HG03175 (cell line): ENCODE measurements around the gene HES4.
"Not testable (repeated sequence)": the region's sequence is repeated elsewhere in the genome, so short reads cannot be mapped to it uniquely, and the experiment has no call there.

Experiments used
- ATAC-seq: cut with Tn5 transposase; IDR thresholded peaks from one replicate; pipeline ENCODE4 v1.9.1; 2021; ENCODE audit warnings: mild to moderate bottlenecking, moderate library complexity; ENCODE audit not compliant: unreplicated experiment

Gene HES4

DNA sequence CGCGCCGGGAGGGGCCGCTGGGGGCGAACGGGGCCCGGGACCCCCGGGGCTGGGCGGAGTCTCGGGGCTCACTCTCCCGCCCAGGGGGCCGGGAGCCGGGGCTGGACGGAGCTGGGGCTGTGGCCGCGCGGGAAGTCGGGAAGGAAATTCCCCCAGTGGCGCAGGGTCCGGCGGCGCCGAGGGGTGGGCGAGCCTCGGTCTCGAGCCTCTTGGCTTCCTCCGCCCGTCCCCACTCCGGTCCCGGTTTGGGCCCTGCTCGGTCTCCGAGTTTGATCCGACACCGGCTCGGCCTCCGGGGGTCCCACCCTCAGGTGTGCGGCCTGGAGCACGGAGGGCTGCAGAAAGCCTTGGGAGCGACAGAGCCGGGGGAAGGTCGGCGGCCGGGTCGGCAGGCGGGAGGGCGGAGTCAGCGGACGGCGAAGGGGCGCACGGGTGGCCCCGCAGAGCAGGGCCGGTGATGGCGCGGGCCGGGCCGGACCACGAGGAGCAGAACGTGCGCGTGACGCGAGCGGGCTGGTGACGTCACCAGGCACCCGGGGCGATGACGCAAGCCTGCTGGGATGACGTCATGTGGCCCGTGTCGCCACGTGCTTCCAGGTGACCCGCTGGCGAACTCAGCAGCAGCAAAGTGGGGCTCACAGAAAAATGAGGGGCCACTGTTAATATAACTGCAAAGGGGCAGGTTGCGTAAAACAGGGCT is 610 bp upstream of the HES4 start:
- ATAC-seq, result no peak

DNA sequence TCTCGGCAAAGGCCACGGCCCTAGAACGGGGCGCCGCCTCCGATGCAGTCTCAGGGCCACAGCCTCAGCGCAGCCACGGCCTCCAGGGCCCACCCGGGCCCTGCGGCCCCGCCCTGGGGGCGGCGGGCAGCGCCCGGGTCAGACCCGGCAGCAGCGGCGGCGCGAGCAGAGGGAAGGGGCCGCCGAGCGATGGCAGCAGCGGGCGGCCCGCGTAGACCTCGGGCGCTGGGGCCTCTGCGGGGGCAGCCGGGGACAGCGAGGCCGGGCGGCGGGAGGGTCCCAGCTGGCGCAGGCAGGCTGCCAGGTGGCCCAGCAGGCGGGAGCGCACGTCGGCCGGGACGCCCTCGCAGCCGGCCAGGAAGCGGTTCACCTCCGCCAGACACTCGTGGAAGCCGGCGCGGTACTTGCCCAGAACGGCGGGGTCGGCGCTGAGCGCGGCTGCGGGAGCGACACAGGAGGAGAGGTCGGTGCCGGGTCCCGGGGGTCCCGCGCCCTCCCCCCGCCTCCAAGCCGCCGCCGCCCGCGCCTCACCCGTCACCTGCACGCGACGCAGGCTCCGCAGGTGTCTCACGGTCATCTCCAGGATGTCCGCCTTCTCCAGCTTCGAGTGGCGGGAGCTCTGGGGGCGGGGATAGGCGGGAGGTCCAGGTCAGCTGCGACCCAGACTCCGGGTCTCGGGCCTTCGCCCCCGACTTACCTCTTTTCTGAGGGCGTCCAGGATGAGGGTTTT is 737 bp downstream of the HES4 start:
- no peak for ATAC-seq

DNA sequence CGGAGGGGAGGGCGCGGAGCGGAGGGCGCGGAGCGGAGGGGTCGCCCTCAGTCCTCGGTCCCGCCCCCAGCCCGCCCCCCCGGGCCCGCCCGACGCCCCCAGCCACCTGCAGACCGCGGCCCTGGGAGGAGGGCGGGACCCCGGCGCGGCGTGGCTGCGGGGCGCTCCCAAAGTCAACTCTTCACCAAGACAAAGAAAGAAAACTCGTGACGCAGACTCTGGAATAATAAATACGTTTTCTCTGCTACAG is 1.2 kb downstream of the HES4 start:
- no peak for ATAC-seq

DNA sequence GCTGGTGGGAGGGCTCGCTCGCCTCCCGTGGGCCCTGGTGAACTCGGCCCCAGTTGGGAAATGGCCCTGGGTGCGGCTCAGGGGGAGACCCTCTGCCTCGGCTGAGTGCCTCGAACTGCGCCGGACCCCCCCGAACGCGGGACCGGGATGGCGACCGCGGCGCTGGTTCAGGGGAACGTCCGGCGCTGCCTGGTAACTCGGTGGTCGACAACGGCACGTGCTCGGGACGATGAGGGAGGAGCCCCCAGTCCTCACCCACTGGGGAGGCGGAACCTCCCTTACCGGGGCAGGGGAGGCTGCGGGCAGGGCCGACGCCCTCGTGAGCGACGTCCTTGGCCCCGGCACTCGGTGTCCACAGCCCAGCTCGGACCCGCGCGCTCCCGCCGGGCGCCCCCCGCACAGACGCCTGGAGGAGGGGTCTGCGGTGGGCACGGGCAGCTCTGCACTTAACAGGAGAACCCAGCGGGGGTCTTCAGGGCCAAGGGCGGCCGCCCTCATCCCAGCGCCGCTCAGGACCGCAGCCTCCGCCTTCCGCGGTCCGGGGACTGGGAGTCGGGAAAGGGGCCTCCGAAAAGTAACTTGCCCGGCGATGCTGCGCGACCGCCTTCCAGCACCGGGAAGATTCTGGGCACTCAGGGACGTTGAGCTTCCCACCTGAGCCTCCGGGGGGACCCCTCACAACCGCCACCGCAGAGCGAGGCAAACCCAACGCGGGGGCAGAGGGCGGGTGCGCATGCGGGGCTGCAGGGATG is 1.7 kb downstream of the HES4 start:
- no peak for ATAC-seq

DNA sequence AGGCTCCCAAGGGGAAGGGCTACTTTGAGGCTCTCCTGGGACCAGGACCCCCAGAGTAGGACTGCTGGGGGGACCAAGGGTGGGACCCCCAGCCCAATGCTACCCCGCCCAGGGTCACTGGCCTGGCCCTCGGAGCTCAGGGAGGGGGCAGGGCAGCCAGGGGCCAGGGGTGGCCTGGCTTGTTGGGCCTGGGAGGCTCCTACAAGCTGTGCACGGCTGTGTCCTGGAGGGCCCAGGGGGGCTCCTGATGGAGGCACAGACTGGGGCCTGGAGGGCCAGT is 2.2 kb downstream of the HES4 start:
- ATAC-seq, result no peak

DNA sequence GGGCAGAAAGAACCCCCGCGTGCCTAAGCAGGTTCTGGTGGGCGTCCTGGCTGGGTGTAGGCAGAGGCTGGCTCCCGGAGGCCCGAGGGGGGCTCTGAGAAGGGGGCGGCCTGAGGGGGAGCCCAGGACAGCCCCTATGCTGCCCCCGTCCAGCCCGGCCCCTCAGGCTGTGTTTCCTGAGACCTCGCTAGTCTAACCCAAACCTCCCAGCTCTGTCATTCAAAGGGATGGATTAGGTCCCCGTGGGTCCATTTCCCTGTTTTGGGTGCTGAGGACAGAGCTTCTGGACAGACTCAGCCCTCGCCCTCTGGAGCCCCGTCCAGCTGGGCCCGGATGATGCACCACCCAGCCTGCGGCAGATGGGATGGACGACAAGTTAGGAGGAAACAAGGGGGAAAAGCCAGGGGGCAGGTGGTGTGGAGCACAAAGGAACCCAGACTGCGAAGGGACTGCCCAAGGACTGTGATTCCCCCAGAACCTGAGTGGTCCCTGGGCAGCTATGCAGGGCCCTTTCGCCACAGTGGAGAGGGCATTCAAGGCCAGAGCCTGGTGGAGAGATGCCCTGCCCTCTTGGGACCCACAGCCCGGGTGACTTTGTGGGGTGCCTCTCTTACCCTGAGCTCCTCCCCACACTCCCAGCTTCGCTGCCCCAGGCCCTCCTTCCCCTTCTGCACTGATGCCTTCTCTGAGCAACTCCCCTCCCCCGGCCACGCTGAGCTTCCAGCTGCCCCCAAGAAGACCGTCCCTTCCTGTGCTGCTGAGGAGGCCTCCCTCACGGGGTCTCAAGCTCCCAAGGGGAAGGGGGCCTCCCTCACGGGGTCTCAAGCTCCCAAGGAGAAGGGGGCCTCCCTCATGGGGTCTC is 2.8 kb downstream of the HES4 start:
- no peak for ATAC-seq

DNA sequence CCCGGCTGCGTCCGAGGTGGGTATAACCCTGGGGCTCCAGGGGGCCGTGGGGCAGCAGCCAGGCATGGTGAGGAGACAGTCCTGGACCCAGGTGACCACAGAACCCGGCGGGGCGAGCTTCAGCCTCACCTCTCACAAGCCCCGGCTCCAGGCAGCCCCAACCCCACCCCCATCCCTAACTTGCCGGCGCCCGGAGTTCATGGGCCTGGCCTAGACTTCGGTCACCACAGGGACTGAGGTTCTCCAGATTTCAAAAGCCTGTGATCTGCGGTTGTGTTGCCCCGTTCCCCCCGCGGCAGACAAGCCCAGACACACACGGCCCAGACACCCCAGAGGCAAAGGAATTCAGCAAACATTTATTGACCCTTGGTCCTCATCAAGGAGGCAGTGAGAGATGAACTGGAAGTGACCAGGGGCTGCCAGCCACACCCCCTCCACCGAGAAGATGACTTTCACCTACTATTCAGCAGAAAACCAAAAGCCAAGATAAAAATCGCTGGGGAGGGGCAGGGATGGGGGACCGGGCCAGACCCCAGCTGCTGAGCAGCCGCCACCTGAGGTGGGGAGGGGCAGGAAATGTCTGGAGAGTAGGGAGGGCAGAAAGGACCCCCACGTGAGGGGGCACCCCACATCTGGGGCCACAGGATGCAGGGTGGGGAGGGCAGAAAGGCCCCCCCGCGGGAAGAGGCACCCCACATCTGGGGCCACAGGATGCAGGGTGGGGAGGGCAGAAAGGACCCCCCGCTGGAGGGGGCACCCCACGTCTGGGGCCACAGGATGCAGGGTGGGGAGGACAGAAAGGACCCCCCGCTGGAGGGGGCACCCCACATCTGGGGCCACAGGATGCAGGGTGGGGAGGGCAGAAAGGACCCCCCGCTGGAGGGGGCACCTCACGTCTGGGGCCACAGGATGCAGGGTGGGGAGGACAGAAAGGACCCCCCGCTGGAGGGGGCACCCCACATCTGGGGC is 3.9 kb downstream of the HES4 start:
- no peak for ATAC-seq

DNA sequence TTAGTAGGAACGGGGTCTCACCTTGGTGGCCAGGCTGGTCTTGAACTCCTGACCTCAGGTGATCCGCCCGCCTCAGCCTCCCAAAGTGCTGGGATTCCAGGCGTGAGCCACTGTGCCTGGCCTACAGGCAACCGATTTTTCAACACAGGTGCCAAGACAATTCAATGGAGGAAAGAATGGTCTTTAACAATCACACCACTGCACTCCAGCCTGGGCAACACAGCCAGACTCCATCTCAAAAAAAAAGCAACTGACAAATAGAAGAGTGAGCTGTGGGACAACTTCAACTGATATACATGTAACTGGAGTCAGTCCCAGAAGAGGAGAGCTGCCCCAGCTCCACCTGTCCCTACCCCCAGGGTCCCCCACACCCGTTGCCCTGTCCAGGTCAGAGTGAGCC is 5.4 kb downstream of the HES4 start:
- ATAC-seq, result not testable (repeated sequence)

DNA sequence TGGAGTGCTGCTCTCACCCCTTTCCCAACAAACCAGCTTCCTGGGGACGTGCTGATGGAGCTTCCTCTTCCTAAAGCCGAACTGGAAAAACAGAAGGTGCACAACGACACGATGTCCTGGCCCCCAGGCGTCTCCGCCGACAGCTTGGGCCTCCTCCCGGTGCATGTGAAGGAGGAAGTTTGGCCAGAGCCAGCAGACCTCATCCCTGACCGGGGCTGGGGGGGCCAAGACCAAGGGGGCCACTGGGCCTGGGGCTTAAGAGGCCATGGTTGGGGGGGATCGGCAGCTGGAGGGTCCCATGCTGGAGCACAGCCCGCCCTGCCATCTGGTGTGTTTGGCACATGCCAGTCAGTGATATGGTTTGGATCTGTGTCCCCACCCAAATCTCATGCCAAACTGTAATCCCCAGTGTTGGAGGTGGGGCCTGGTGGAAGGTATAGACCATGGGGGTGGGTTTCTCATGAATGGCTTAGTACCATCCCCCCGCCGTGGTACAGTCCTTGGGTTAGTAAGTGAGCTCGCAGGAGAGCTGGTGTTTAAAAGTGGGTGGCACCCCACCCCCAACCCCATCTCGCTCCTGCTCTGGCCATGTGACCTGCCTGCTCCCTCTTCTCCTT is 6.4 kb downstream of the HES4 start:
- no peak for ATAC-seq

DNA sequence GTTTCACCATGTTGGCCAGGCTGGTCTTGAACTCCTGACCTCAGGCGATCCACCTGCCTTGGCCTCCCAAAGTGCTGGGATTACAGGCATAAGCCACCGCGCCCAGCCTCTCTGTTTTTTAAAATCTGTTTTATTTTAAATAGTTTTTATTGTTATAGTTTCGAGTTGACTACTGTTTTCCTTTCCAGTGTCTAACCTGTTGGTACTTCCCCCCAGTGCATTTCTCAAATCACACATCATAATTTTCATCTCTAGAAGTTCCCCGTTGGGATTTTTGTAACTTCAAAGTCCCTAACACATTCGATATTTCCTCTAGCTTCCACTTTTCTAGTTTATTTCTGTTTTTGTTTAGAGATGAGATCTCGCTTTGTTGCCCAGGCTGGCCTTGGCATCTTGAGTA is 7.5 kb downstream of the HES4 start:
- ATAC-seq, result no peak

DNA sequence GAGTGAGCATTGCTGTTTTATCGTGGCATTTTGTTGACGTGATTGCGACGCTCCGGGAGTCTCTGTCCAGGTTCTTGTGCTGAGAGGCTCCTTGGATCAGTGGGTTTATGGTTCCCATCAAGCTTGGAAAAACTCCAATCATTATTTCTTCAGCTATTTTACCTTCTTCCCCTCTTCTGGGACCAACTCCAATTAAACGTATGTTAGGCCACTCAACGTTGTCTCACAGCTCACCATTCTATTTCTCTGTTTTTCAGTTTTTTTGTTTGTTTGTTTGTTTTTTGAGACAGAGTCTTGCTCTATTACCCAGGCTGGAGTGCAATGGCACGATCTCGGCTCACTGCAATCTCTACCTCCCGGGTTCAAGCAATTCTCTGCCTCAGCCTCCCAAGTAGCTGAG is 8.0 kb downstream of the HES4 start:
- no peak for ATAC-seq

DNA sequence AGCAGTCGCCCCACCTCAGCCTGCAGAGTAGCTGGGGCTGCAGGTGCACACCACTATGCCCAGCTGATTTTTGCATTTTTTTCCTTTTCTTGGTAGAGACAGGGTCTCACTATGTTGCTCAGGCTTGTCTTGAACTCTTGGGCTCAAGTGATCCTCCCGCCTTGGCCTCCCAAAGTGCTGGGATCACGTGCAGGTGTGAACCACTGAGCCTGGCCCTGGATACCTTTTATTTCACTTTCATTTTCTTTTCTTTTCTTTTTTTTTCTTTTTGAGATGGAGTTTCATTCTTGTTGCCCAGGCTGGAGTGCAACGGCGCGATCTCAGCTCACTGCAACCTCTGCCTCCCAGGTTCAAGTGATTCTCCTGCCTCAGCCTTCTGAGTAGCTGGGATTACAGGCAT is 8.6 kb downstream of the HES4 start:
- ATAC-seq, result not testable (repeated sequence)

DNA sequence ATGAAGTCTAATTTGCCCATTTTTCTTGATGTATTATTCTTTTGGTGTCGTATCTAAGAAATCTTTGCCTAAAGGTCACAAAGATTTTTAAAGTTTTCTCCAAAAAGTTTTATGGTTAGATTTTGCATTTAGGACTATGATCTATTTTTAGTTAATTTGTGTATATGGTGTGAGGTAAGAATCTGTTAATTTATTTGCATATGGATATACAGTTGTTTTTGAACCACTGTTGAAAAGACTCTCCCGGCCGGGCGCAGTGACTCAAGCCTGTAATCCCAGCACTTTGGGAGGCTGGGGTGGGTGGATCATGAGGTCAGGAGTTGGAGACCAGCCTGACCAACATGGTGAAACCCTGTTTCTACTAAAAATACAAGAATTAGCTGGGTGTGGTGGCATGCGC is 11.8 kb downstream of the HES4 start:
- ATAC-seq, result not testable (repeated sequence)

DNA sequence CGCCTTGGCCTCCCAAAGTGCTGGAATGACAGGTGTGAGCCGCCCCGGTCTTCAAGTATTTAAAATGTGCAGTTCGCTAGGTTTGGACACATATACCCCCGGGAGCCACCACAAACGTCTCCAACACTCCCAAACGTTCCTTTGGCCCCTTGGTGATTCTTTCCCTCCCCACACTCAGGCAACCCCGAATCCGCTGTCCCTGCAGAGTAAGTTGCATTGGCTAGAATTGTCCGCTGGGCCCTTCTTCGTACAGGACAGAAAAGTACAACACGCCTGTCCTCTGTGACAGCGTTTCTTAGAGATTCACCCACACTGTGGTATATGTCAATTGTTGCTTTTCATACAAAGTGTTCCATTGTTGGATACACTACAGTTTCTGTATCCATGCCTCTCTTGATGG is 14.8 kb downstream of the HES4 start:
- no peak for ATAC-seq

DNA sequence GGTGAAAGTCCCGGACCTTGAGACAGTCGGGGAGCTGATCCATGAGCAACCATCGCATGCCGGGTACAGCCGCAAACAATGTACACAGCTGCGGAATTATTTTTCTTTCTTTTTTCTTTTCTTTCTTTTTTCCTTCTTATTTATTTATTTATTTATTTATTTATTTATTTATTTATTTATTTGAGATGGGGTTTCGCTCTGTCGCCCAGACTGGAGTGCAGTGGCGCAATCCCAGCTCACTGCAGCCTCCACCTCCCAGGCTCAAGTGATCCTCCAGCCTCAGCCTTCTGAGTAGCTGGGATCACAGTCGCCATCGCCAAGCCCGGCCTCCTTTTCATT is 15.5 kb downstream of the HES4 start:
- no peak for ATAC-seq

DNA sequence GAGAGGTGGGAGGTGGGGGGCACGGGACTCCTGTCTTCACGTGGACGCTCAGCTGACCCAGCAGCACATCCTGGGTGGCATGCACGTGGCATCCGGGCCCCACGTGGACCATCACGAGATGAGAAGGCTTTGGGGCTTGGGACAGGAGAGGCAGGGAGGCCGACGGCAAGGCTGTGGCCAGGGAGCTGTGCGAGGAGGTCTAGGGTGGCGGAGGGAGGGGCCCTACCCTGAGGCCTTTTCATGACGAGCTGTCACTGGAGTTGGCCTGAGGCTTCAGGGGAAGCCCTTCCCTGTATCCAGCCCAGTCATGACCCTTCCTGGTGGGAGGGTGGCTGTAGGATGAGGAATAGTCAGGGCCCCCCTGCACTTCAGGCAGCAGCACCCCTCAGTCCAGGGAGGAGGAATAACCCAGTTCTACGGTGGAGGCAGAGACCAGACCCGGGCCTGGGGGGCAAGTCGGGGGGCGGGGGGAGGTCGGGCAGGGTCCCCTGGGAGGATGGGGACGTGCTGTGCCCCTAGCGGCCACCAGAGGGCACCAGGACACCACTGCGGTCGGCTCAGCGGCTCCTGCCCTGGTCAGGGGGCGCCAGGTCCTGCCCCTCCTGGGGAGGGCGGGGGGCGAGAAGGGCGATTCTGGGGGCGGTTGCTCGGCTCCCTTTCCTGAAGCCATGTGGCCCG is 16.0 kb downstream of the HES4 start:
- ATAC-seq, result no peak

DNA sequence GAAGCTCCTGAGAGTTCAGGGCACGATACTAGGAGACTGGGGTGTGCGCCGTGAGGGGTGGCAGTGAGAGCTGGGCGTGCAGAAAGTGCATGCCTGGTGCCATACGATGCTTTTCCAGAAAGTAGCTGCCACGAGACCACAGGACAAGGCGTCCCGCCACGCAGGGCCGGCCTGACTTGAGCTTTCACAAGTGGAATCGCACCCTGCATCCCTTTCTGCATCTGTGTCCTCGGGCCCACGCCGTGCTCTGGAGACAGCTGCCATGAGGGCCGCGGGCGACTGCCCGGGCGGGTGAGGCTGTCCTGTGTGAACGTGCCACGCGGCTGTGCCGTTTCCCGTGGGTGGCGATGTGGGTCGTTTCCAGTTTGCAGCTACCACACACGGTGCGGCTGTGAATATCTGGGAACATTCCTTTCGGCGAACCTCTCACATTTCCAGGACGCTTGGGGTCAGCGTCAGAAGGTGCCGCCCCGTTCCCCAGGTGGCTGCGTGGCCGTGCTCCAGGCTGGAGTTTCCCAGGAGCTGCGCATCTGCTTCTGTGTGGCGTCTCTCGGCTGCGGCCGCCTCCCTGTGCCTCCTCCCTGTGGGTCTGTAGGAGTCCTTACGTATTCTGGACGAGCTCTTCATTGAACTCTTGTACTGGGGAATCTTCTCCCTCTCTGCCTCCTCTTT is 17.0 kb downstream of the HES4 start:
- ATAC-seq, result no peak

DNA sequence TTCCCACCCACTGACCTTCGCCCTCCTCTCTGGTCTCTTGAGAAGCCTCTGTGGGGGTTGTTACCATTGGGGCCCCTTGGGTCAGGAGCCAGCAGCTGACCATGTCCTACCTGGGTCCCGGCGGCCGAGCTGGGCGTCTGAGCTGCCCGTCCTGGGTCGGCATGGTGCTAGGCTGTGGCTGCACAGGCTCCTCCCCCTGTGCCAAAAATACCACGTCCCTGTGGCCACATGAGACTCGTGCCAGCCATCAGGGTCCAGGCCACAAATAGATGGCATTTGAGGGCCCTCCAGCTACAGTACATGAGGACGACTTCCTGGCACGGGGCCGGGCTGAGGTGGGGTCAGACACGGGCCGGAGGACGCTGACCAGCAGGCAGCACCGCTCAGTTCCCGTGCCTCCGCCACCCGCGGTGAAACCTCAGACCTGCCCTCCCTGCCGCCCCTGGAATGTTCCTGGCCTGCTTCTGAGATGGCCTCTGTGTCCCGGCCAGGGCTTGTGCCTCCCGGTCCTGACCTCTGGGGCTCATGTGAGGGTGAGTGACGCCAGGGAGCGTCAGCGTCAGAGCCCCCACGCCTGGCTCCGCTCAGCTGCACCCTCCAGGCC is 17.8 kb downstream of the HES4 start, which contains the start of gene PERM1:
TSS of gene PERM1 (minus strand) at position 139 of the 604 bp plus-strand sequence. CDS start 1,064 bp downstream, outside the sequence.
- ATAC-seq, result no peak
